Motor neuron (in vitro differentiated cells): ENCODE data around the gene TACR1. TPM values are rescaled to one million over a fixed set of nuclear protein-coding genes. Genes with fewer than 3 reads are reported as not detected.
"Not testable (repeated sequence)": the region's sequence is repeated elsewhere in the genome, so short reads cannot be mapped to it uniquely, and the experiment has no call there.

Experiments
- ATAC-seq, 8 experiments: fragments of 200-7000 bp; cut with Tn5 transposase; replicated peaks in 6 of 8; 2 replicates each; pipeline ENCODE4 v1.8.0; 2021; ENCODE audit warnings: mild to moderate bottlenecking in 8 of 8, moderate library complexity in 8 of 8
- H3K27ac ChIP-seq, 2 donors: fragments of 250-450 bp; sonication (Bioruptor Pico); 2 replicates each; pipeline ENCODE4 v1.9.0; 2021; ENCODE audit warnings: antibody characterized with exemption in 2 of 2, mild to moderate bottlenecking in 2 of 2, moderate library complexity in 1 of 2
- H3K4me1 ChIP-seq, 2 donors: fragments of 250-450 bp; sonication (Bioruptor Pico); replicated peaks in 1 of 2; 2 replicates each; pipeline ENCODE4 v1.6.1; 2021; ENCODE audit warnings: antibody characterized with exemption in 2 of 2, mild to moderate bottlenecking in 2 of 2, moderate library complexity in 1 of 2
- H3K4me3 ChIP-seq, 5 donors: fragments of 250-450 bp; sonication (Bioruptor Pico); 2 replicates each; pipeline ENCODE4 v1.9.0; 2021; ENCODE audit warnings: antibody characterized with exemption in 5 of 5, mild to moderate bottlenecking in 5 of 5, moderate library complexity in 4 of 5
- WGBS, 10 experiments: fragments of 450-650 bp; shearing (Covaris generic); methylation state at CpG; one replicate each; pipeline ENCODE4 v1.0.0; 2022; 5-methylcytosine and 5-hydroxymethylcytosine counted together
- in situ Hi-C, 9 experiments: fragments of 400-800 bp; cut with MboI; loops; one replicate each; pipeline ENCODE4 v1.15.0; 2021; ENCODE audit warnings: low sequenced_read_pairs in 9 of 9, low pct_unique_long_range_greater_than_20kb in 2 of 9; ENCODE audit not compliant: unreplicated experiment in 9 of 9
- total RNA-seq, 8 experiments: library from RNA; unstranded; fragments of 300-600 nt; gene quantifications; 2 replicates each; pipeline versions ENCODE4 v1.2.3 to v1.2.4, GENCODE V29; 2022

The TACR1 gene
- total RNA-seq, 8 experiments from 2014 or later: 0.25 to 6.9 (median 1.7) TPM

DNA sequence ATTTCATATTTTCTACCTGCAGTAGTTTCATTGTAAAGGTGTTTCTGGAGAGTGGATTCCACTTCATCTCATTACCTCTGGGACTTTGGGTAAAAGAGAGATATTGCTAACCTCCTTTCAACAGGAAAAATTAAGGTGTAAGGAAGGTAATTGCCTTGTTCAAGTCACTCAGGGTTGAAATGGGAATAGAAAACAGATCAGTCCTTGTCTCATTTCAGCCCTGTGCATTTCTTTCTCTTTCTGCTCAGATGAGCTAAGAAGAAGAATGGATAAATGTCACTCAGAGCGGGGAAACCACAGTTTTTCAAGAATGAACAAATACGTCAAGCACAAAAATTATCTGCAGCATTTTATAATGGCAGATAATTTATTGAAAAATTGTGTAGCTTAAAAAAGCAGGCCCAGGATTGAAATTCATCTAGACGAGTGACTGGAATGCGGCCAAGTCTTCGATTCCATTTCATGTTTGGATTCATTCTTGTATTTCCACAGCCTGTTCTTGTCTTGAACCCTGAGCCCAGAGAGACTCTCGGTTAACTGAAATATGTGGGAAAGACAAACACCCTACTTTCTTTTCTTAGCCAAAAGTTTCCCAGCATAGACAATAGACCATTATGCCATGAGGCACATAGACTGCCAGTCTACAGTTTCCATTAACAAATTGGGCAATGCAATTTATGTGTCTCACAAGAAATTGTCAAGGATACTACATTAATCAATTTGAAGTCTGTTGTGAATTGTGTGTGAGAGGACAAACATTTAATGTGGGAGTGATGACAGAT, 133.0 kb downstream of the TACR1 start:
- 50 to 100% (median 89%) methylated on average over 1 to 6 of the region's 6 CpGs for WGBS, 10 experiments
- Histone ChIP-seq H3K4me3 (no peak overlapping the region), H3K27ac (peak overlapping the region in 1 of 2 donors; percentile 37), H3K4me1 (peaks cover 11 to 14% of the 10 kb centered on the region in 2 donors)
- in situ Hi-C loops: loop anchor here in 2 of 9 experiments (25.0 kb wide), 1 partner anchor 346 kb away; no protein-coding TSS in a partner anchor
- peak in 3 of 8 experiments; percentile 37 to 75 (median 53) for ATAC-seq

DNA sequence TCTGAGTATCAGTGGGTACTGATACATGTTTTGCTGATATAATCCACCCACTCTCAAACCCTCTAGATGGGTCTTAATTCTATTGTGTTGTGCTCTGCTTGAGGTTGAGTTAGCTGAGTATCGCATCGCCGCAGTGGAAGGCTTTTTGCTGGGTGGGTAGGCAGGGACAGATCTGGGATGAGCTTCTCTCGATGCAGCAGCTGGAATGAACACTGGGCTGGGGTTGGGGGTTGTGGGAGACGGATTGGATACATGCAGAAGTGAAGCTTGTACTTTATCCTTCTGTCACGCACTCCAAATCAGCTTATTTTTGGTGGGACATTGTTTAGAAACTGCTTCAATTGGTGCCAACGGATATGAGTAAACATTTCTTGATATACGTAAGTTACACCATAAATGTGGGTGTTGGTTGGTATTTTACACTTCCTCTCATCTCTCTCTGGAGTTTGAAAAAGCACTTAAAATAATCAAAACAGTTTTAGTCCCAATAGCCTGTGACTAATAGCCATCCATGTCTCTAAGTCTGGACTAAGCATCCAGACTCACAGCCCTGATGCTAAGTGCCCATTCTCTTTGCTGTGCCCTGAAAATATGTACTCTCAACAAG, 133.8 kb downstream of the TACR1 start:
- Histone ChIP-seq H3K4me1 (peaks cover 11 to 14% of the 10 kb centered on the region in 2 donors), H3K27ac (no peak overlapping the region), H3K4me3 (no peak overlapping the region)
- in situ Hi-C loops: loop anchor here in 2 of 9 experiments (25.0 kb wide), 1 partner anchor 347 kb away; no protein-coding TSS in a partner anchor
- ATAC-seq: peak in 2 of 8 experiments; percentile 15 to 21
- 43 to 100% (median 95%) methylated on average over 2 to 8 of the region's 8 CpGs; no CpG with 5 or more reads in 3 of the 10 experiments for WGBS, 10 experiments

DNA sequence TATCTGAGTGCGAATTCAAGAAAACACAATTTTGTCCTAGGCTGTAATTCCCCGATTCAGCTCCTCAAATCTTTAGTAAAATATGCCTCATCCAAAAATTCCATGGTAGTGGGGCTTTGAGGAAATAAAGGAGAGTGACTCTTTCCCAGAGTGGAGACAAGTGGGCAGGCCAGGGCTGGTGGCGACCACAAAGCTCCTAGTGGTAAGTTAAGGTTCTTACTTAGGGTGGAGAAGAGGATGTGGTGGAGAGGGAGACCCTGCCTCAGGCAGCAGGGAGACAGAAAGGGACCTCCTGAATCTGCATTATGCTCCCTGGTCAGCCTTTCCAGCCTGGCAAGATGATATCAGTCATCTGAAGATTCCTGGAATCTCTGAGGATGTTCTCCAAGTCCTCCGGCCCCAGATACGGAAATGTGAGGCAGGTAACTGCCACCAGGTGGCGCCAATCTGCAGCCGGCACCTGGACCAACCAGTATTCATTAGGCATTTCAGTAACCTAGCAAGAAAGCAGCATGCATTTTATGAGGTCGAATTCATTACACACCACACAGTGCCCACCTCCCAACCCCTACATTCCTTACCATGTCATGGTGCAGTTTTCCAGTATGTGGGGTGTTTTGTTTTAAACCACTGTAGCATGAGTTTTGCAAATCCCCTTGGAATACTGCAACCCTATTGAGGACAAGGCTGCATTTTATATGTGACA, 134.5 kb downstream of the TACR1 start:
- in situ Hi-C loops: loop anchor here in 2 of 9 experiments (25.0 kb wide), 1 partner anchor 347 kb away; no protein-coding TSS in a partner anchor
- no peak overlapping the region for H3K4me3 ChIP-seq
- 48 to 100% (median 87%) methylated on average over 1 to 8 of the region's 8 CpGs for WGBS, 10 experiments
- peak; percentile 48 to 94 (median 72) for ATAC-seq
- no peak overlapping the region for H3K27ac ChIP-seq
- peaks cover 11 to 14% of the 10 kb centered on the region in 2 donors for H3K4me1 ChIP-seq

DNA sequence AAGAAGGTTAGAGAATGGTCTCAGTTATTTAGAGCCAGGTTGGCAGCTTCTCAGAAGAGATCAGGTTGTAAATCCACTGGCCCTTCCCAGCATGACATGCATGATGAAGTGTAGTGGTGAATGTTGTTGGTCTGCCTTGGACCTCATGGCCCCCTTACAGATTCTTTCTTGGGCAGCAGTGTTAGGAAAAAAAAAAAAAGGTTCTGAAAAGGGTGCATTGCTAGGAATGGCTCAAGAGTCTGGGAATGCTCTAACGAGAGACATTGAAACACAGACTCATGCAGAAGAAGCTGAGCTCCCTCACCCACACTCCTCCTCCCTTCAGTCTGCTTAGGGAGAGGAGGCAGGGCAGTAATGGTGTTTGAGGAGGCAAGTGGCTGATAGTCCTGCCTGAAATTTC, 135.4 kb downstream of the TACR1 start:
- H3K4me1 ChIP-seq: peaks cover 11 to 14% of the 10 kb centered on the region in 2 donors
- in situ Hi-C loops: loop anchor here in 2 of 9 experiments (25.0 kb wide), 1 partner anchor 348 kb away; no protein-coding TSS in a partner anchor
- no peak overlapping the region for H3K27ac ChIP-seq
- H3K4me3 ChIP-seq: no peak overlapping the region
- WGBS, 10 experiments: 17 to 100% (median 60%) methylated on average over 1 of the region's 1 CpG; no CpG with 5 or more reads in 3 of the 10 experiments
- no peak for ATAC-seq

DNA sequence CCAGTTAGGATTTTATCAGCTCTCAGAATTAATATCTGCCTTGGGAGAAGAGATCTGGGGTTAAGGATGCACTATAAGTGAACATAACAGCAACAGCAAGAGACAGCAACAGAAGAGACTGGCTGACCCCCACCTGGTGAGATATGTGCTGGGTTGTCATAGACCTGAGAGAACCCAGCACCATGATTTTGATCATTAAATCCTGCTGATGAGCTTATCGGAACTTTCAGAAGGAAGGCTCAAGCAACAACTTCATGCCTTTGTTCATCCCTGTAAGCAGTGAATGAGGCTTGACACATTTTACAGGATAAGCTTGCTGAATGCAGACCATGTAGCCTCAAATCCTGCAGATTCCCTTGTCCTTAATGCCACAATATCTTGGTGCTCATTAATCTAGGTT, 140.9 kb downstream of the TACR1 start:
- in situ Hi-C loops: loop anchor here in 2 of 9 experiments (25.0 kb wide), 1 partner anchor 354 kb away; no protein-coding TSS in a partner anchor
- Histone ChIP-seq H3K27ac (no peak overlapping the region), H3K4me1 (peaks cover 9 to 12% of the 10 kb centered on the region in 2 donors), H3K4me3 (no peak overlapping the region)
- 89 to 100% methylated on average over 1 of the region's 1 CpG; no CpG with 5 or more reads in 8 of the 10 experiments for WGBS, 10 experiments
- ATAC-seq: no peak

DNA sequence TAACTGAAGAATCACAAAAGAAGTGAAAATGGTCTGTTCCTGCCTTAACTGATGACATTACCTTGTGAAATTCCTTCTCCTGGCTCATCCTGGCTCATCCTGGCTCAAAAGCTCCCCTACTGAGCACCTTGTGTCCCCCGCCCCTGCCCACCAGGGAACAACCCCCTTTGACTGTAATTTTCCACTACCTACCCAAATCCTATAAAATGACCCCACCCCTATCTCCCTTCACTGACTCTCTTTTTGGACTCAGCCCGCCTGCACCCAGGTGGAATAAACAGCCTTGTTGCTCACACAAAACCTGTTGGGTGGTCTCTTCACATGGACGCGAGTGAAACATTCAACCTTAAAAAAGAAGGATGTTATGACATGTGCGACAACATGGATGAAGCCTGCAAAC, 142.2 kb downstream of the TACR1 start:
- in situ Hi-C loops: loop anchor here in 2 of 9 experiments (25.0 kb wide), 1 partner anchor 355 kb away; no protein-coding TSS in a partner anchor
- H3K27ac ChIP-seq, H3K4me3 ChIP-seq, ATAC-seq: not testable (repeated sequence)
- WGBS, 10 experiments: 71 to 100% (median 95%) methylated on average over 1 to 3 of the region's 5 CpGs; no CpG with 5 or more reads in 6 of the 10 experiments
- peaks cover 9 to 12% of the 10 kb centered on the region in 2 donors for H3K4me1 ChIP-seq

DNA sequence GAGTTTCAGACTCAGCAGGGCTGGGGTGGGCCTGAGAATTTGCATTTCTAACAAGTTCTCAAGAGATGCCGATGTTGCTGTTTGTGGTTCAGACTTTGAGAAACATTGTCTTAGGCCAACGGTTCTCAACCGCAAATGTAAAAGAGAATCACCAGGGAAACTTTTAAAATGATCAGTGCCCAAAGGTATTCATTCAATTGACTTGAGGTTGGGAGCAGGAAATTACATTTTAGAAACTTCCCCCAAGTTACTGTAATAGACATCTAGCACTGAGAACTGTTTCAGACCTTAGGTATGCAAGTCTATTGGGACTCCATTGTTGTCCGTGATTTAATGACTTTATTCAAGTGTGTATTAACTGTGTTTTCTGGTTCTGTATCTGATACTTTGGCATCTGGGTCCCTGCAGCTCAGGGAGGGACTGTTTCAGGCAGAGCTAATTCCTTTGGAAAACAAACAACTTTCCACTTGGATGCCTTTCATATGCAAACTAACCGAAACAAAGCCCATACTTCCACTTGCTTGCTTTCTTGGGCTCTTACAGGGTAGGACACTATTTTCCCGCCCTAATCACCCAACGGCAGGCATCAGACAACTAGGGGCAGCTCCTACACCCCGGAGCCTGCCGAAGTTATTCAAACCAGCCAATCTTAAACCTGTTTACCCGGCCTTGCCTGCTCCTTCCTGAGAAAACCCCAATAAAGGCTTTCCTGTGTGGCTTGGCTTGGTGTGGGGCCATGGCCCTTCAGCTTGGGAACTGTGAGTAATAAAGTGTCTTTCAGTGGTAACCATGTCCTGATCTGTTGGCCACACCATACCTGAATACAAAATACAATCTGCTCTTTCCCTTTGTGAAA, 143.3 kb downstream of the TACR1 start:
- WGBS, 10 experiments: 21 to 84% (median 37%) methylated on average over 3 to 9 of the region's 10 CpGs; no CpG with 5 or more reads in 2 of the 10 experiments
- peak in 6 of 8 experiments; percentile 17 to 91 (median 84) for ATAC-seq
- Histone ChIP-seq H3K4me1 (peaks cover 9 to 12% of the 10 kb centered on the region in 2 donors), H3K4me3 (no peak overlapping the region), H3K27ac (no peak overlapping the region)
- in situ Hi-C loops: loop anchor here in 2 of 9 experiments (25.0 kb wide), 1 partner anchor 356 kb away; no protein-coding TSS in a partner anchor

DNA sequence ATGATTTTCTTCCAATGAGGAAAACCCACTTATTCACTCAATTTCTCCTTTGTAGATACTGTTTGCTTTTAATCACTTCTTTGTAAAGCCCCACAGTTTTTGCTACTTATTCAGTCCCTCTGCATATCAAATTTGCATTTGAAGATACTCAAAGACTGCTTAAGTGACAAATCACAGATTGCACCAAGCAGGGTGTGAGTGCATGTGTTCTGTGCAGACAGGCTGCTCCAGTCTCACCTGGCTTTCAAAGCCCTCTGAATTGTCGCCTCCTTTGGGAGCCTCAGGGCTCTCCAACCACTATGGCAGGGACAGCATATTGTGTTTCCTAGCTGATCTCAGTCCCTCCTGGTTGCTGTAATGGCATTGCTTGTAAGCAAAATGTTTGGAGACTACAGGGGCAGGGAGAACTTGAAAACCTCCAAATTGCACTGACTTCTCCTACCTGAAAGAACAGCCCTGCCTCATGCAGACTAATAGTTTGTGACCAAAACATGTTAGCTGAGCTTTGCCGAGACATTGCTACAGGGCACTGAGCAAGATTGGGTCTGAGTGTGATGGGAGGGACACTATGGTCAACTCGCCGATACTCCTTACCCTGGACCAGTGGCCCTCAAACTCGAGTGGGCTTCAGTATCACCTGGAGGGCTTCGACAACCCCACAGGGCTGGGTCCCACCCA, 144.0 kb downstream of the TACR1 start:
- 92 to 100% (median 100%) methylated on average over 1 to 2 of the region's 6 CpGs; no CpG with 5 or more reads in 6 of the 10 experiments for WGBS, 10 experiments
- H3K4me3 ChIP-seq: no peak overlapping the region
- H3K27ac ChIP-seq: no peak overlapping the region

DNA sequence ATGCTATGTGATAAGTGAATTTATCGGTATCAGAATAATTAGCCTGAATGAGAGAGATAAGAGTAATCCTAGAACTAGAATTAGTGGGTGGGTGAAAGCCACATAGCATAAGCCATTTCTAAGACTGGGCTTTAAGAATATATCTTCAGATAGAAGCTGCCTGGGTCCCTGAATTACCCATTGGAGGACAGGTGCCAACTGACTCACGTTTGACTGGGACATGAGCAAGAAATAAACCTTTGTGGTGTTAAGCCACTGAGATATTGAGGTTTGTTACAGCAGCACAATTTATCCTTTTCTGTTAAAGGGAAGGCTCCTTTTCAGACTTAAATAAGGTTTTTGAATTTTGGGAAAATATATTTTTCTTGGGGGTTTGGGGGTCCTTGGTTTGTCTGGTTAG, 145.0 kb downstream of the TACR1 start:
- ATAC-seq: no peak
- Histone ChIP-seq H3K4me1 (peaks cover 9 to 12% of the 10 kb centered on the region in 2 donors), H3K4me3 (no peak overlapping the region), H3K27ac (no peak overlapping the region)
- in situ Hi-C loops: loop anchor here in 2 of 9 experiments (25.0 kb wide), 1 partner anchor 358 kb away; no protein-coding TSS in a partner anchor
- 18 to 100% (median 80%) methylated on average over 1 to 2 of the region's 2 CpGs; no CpG with 5 or more reads in 1 of the 10 experiments for WGBS, 10 experiments

More for the DNA sequence above, 144.0 kb downstream of the TACR1 start:
- ATAC-seq: peak in 2 of 8 experiments; percentile 54 to 62
- in situ Hi-C loops: loop anchor here in 2 of 9 experiments (25.0 kb wide), 1 partner anchor 357 kb away; no protein-coding TSS in a partner anchor
- peaks cover 9 to 12% of the 10 kb centered on the region in 2 donors for H3K4me1 ChIP-seq

DNA sequence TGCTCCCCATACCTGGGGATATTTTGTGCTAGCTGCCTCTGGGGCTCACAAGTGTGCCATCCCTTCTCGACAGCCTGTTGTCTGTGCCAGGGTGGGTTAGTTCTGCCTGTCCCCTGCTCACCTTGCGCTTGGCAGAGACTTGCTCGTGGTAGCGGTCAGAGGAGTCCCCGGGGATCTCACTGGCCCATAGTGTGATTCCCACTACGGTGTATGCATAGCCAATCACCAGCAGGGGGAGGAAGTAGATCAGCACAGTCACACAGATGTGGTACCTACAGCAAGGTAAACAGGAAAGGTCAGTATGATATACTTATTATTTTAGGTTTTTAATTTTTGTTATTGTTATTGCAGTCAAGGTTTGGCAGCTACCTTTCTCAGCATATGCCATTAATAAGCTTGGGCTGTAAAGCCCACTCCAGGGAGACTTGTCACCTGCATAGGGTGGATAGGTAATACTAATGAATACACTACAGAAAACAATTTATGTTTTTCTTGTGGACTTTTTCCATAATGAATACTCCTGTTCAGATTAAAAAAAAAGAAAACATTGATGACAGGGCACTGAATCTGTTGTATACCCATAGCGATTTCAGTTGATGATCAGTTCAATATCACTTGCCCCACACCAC, 145.7 kb downstream of the TACR1 start:
- Histone ChIP-seq H3K27ac (no peak overlapping the region), H3K4me1 (peaks cover 9 to 12% of the 10 kb centered on the region in 2 donors), H3K4me3 (no peak overlapping the region)
- in situ Hi-C loops: loop anchor here in 2 of 9 experiments (25.0 kb wide), 1 partner anchor 359 kb away; no protein-coding TSS in a partner anchor
- peak; percentile 35 to 88 (median 64) for ATAC-seq
- 50 to 100% (median 85%) methylated on average over 1 to 5 of the region's 7 CpGs; no CpG with 5 or more reads in 2 of the 10 experiments for WGBS, 10 experiments
